ENCODE data around the gene ZDHHC5.

The ZDHHC5 gene, protein sequence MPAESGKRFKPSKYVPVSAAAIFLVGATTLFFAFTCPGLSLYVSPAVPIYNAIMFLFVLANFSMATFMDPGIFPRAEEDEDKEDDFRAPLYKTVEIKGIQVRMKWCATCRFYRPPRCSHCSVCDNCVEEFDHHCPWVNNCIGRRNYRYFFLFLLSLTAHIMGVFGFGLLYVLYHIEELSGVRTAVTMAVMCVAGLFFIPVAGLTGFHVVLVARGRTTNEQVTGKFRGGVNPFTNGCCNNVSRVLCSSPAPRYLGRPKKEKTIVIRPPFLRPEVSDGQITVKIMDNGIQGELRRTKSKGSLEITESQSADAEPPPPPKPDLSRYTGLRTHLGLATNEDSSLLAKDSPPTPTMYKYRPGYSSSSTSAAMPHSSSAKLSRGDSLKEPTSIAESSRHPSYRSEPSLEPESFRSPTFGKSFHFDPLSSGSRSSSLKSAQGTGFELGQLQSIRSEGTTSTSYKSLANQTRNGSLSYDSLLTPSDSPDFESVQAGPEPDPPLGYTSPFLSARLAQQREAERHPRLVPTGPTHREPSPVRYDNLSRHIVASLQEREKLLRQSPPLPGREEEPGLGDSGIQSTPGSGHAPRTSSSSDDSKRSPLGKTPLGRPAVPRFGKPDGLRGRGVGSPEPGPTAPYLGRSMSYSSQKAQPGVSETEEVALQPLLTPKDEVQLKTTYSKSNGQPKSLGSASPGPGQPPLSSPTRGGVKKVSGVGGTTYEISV

DNA sequence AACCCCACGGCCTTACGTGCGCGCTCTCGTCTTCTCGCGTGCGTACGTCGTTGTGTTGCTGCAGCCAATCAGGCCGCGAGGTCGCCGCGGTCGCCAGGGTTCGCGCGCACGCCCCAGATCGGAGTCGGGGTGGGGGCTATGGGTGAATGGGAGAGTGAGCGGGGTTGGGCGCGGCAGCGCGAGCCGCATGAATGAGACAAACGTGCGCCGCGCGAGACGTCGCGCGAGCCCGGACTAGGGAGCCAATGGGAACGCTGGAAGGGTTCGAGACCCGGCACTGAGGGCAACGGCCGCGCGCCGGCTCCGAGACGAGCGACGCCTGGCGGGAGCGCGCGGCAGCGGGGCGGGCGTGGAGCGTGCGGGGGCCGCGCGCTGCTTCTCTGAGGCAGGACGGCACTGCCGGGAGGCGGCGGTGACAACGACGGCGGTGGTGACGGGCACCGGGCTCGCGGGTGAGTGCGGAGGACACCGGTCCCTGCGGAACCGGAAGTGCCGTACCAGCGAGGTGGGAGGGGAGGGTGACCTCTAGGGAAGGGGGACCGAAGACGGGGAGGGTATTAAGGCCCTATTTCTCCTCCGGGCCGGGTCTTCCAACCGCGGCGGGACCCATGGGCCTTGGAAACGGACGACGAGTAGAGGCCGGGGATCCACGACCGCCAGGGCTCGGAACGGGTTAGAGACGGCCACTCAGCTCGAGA lies at the start of gene ZDHHC5:
TSS of gene ZDHHC5 (plus strand) at position 379 of the 698 bp plus-strand sequence. CDS start 4,977 bp downstream, outside the sequence.
- DNase-seq, result peak; percentile 98

DNA sequence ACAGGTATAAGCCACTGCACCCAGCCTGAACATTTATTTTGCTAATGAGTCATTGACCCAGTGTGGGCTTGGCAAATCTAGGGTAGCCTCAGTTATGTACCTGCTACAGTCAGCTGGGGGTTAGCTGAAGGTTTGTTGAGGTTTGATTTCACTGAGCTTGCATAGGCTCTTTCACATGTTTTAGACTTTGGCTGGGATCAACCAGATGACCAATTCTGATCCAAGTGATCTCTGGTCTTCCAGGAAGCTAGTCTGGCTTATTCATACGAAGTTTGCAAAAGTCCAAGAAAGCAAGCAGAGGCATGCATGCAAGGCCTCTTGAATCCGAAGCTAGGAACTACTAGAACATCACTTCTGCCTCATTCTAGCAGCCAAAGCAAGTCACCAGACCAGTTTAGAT lies 49.5 kb upstream of the ZDHHC5 start:
- no peak for DNase-seq

DNA sequence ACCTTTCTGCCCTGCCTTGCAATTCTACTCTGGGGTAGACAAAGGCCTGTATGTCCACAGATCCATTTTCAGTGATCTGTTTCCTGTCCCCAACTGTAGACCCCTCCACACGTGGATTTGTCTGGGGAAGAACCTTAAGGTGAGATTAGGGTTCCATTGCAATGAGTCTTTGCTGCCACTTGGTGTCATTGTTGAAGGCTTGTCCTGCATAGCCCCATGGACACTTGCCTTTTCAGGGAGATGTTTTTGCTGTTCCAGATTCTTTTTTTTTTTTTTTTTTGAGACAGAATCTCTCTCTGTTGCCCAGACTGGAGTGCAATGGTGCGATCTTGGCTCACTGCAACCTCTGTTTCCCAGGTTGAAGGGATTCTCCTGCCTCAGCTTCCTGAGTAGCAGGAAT lies 48.6 kb upstream of the ZDHHC5 start:
- DNase-seq, result no peak

DNA sequence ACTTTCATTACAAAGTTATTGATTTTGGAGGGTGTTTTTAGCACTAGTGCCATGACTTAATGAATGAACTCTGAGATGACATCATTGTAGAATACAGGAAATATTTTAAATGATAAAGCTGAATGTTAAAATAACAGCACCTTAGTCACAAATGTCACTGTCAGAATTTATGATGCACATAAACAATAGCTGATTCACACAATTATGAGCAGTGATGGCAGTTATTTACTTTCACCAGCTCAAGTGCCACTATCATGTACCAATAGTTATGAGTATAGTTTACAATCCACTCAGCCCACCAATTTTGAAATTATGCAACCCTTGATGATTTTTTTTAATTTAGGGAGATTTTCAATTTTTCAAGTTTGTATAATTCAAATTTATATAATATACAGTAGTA lies 47.4 kb upstream of the ZDHHC5 start:
- DNase-seq, result no peak

DNA sequence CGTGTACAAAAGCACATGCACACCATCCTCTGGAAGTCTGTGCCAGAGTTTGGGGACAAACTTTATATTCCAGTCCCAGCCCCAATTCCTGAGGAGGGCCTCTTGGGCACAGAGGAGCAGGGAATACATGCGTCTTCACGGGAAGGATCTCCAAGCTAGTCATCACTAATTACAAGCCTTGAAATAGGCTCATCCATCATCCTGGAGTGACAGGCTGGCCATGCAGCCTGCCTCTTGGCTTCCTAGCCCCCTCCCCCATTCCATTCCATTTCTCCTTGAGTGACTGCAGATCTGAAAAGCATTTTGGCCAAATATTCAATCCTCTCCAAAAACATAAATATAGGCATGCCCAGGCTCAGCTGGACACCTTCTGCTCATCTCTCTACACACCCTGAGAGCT lies 45.7 kb upstream of the ZDHHC5 start:
- no peak for DNase-seq

DNA sequence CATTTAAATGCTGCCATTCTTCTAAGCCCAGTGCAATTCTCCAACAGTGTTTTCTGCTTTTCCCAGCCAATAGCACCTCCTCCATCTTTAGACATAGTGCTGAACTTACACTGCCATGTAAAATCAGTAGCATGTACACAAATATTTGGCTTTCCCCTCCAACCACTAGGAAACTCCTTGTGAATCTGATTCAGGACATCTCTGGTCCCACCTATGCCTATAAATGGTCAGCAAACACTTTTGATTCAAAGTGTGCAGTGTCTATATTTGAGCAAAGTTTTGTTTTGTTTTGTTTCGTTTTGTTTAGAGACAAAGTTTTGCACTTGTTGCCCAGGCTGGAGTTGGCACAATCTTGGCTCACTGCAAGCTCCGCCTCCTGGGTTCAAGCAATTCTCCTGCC lies 43.0 kb upstream of the ZDHHC5 start:
- DNase-seq, result no peak

DNA sequence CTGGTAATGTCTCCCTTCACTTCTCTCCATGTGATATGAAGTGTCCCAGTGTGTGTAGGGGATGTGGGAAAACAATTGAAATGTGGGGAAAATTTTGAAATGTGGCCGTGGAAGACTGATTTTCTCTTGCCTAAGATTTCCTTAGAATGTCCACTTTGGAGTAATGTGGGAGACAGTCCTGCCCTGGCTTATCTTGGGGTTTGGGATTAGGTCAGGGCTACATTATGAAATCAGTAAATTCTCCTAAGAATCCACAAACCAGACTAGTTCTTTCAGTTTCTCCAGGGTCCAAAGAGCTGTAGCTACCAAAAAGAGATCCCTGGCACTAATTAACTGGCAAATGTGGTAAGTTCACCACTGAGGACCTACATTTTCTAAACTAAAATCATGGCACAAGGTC lies 41.0 kb upstream of the ZDHHC5 start:
- DNase-seq, result no peak

DNA sequence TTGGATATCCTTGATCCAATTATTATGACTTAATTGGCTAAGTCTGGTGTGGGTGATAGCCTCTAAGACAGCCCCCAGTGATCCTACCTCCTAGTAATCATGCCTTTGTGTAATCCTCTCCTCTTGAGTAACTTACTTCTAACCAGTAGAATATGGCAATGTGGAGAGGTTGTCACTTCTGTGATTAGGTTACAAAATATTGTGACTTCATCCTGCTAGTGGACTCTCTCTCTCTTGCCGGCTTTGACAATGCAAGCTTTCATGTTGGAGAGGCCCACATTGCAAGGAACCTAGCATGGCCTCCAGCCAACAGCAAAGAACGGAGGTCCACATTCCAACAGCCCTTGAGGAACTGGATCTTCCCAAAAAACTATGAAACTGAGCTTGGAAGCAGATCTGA lies 37.7 kb upstream of the ZDHHC5 start:
- no peak for DNase-seq

DNA sequence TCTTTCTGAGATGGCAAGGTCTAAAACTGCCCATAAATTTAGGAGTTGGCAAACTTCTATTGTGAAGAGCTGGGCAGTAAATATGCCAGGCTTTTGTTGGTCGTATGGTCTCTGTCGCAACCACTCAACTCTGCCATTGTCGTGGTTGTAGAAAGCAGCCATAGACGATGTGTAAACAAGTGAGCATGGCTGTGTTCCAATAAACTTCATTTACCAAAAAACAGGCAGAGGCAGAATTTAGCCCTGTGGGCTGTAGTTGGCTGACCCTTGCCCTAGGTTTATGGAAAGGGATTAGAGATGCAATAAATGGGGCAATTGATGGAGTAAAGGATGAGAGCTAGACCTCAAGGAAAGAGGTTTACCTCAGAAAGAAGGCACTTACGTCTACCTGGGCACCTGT lies 35.8 kb upstream of the ZDHHC5 start:
- no peak for DNase-seq

DNA sequence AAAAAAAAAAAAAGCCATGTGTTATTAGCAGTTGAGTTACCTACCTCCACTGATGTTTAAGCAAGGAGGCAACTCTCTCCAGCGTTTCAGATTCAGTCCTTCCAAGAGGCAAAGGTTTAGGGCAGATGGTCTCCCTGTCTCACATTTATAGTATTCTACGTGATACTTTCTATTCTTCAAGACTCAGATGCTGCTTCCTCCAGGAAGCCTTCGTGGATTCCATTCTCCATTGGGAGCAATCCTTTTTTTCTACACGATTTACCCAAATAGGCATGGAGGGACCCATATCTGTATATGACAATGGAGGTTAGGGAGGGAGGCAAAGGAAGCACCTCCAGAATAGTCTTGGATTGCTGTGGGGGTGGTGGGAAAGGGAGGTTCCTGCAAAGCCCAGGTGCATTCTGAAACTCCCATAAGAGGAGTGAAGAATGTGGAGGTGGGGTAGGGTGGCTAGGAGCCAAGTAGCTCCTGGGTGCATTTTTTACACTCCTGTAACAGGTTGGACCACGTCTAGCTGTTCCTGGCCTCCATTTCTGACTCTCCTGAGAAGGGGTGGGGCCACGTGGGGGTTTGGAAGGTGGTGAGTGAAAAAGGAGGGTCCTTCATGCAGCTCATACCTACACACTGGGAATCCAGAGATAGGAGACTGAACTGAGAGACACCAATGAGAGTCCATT lies 34.4 kb upstream of the ZDHHC5 start:
- no peak for DNase-seq

DNA sequence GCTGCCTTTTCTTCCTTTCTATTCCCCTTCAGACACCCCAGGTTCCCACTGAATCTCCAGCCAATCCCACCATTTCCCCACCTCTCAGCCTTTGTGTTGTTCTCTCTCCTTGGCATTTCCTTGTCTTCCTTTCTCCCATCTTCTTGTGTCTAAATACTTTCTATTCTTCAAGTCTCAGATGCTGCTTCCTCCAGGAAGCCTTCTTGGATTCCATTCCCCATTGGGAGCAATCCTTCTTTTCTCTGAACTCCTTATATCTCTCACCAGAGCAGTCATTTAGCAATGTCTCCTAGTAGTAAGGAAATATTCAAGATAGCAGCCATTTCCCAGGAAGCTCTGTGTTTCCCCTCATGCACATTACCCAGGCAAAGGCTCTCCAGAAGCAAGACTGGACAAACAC lies 33.6 kb upstream of the ZDHHC5 start:
- no peak for DNase-seq

DNA sequence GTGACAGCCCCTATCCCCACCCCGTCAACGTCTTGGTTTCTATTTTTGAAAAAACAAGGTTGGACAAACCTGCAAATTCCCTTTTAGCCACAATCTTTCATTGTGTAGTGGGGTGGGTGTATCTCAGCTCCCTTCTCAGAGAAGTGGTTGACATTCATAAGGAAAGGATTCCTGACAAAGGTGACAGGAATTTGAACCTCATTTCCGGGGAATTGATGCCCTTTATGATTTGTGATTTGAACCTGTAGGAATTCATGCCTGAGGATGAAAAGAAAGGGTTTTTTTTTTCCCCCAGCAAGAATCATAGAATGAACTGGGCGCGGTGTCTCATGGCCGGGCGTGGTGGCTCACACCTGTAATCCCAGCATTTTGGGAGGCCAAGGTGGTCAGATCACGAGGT lies 32.7 kb upstream of the ZDHHC5 start:
- DNase-seq, result no peak

DNA sequence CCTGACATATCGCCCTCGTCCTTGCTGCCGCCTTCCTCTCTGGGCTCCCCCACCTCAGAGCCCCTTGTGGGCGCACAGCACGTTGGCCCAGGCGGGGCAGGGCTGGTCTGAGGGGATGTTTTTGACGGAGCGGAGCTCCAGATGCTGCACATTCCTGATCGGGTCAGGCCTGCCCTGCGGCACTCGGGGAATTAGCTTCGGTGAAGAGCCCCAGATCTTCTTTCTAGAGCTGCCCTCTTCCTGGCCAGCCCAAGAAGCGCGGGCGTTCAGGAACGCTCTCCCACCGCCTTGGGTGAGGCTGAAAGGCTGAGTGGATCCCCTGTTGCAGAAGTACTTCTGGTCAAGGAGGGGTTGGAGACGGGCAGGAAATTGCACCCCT lies 30.3 kb upstream of the ZDHHC5 start:
- DNase-seq, result no peak

DNA sequence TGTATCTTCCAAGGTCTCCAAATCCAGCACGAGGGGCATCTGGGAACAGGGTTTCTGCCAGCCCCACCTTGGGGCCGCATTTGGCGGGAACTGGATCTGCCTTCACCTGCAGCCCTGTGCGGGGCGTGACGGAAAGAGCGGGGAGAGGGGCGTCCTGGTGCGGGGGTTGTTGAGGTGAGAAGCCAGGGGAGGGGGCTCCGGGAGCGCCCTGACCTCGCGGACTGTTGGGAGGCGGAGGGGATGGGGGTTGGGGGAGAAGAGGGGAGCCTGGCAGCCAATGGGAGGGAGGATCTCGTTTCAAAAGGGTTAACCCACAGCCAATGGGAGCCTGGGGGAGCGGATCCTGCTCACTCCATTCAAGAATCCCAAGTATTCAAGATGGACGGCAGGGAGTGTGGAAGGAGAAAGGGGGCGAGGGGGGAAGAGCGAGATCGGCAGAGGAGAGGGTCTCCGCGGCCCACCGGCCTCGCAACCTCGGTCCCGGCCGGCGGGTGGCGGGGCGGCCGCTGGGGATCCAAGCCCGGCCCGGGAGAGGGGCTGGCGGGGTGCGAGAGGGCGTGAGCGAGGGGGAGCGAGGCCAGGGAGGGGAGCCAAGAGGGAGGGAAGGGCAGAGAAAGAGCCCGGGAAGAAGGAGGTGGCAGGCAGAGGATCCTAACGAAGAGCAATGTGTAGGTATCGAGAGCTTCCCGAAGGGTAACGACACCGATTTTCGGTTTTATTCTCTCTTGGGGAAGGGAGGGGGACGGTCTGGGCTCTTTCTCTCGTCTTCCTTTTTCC lies 29.7 kb upstream of the ZDHHC5 start:
- DNase-seq, result no peak

DNA sequence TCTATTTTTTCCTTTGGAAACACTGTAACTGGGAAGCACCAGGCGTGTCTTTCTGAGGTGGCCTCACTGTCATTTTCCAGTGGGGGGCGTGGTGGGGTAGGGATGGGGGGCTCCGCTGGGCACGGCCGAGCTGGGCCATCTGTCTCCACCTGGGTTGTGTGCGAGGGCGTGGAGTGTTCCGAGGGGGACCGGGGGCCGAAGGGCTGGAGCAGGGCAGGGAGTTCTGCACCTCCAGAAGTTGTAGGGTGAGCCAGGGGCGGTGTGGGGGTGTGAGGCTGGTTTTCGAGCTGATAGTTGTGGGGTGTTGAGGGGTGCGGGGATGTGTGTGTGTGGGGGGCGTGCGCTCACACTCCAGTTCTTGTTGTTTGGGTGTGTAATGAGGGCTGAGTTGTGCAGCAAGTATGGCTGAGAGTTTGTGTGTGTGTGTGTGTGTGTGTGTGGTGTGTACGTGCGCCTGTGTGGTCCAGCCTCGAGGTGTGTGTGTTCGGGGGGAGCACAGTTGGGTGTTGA lies 29.0 kb upstream of the ZDHHC5 start:
- DNase-seq, result no peak

DNA sequence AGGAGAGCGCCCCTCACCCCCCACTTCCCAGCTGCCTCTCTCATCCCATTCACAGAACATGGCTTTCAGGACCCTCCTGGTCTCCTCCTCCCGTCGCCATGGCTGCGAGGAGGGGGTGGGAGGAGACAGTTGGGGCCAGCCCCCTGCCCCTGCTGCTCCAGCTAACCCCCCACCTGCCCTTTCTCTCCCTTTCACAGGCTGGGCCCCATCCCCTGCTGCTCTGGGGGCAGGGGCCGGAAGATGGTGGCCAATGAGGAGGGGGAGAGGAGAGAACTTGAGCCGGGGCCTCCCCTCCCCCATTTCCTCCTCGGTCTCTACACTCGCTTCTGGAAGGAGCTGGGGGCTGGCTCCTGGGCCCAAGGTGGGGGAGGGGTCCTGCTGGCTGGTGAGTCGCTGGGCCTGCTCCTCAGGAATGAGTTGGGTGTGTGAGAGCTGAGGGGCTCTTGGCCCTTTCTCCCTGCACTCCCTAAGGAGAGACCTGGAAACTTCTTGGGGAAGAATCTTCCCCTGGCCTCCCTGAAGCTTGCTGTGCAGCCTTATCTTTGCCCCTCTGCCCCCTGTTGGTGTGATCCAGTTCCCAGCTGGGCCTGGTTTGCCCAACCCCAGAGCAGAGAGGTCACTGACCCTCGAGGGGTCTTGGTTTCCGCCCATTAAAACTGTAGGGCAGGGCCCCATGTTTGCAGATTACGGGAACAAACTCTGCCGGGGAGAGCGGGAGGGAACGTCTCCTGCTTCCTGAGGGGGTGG lies 28.4 kb upstream of the ZDHHC5 start:
- DNase-seq, result no peak

DNA sequence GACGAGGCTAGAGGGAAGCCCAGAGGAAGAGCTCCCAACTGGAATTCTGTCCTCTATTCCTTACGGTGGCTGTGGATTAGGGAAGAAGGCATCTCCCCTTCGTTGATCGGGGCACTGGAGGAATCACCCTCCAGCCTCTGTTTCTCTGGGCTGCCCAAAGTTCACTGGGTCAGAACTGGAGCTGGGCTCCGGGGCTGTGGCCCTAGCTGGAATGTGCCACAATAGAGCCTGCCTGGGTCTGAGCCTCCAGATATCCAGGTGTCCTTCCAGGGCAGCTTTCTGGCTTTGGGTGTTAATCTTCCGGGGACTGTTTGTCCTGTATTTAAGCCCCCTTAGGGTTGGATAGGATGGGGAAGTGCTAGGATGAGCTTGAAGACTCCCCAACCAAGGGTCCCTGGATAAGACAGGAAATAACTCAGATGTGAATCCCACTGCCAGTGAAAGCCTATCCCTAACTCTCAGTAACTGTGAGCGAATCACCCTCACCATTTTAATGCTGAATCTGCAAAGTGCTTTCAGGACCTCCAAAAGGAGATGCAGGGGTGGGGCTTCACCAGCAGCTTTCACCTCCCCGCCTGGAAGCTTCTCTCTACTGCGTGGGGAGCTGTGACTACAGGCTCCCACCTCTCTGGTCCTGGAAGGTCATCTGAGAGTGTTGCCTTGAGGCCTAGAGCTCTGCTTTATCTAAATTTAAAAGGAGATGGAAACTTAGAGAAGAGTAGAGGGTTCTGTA lies 27.7 kb upstream of the ZDHHC5 start:
- DNase-seq, result no peak

DNA sequence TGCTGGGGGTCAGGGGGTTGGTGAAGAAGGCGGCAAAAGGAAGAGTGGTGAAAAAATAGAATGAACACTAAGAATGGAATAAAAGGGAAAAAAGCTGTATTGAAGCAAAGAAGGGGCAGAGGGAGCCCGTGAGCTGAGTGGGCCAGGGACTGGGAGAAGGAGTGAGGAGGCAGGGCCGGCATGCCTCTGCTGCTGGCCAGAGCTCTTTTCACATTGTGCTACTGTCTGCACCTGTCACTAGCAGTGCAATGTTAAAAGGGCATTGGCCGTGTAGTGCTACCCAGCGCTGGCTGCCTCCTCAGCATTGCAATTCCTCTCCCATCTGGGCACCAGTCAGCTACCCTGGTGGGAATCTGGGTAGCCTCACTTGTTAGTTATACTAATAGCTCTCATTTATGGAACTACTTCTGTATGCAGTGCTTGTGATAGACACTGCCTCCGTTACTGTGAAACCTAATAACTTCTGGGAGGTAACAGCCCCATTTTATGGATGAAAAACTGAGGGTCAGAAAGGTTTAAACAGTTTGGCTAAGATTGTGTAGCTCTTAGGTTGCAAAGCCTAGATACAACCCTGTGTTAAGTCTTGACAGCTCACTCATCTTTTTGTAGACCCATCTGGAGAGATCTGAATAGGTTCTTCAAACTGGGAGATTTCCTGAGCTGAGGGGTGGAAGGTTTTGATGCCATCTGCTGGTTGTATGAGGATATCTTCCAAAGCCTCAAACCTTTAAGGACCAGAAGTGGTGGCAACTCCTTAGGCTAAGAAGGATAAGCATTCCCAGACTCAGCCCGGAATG lies 26.7 kb upstream of the ZDHHC5 start:
- no peak for DNase-seq

DNA sequence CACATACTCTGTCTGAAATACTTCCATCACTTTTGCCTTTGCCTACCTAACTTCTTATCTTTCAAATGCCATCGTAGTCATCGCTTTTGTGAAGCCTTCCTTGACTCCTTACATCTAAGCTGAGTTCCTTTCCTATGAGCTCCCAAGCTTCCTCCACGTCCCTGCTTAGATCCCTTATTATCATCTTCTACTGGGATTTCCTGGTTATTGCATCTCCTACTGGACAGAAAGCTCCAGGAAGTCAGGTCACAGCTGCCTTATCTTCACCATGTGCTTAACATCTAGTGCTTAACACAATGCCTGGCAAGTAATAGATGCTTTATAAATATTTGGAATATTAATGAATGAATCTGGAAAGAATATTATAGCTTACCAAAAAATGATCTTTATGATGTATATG lies 24.1 kb upstream of the ZDHHC5 start:
- no peak for DNase-seq

Measured in stimulated activated CD4-positive, alpha-beta T cell treated with anti-CD3 and anti-CD28 coated beads, Interleukin-2, amount 100 ng/mL, for 48 hours (primary cell).